AG20443 (cell line): ENCODE data around the gene RHO.
"Not testable (repeated sequence)": the region's sequence is repeated elsewhere in the genome, so short reads cannot be mapped to it uniquely, and the experiment has no call there.

Experiments used
- DNase-seq: peaks from one replicate; pipeline ENCODE4 v3.0.0; 2012; ENCODE audit warnings: low spot score, mixed read lengths

The RHO gene

GRCh38 chr3:129543156-129543790 lies 14.8 kb downstream of the RHO start, which contains the start of gene H1-8:
TSS of gene H1-8 (plus strand) at chr3:129543175. CDS start at chr3:129543219, 44 bp downstream.
- DNase-seq = no peak

- no peak for DNase-seq
These were observed 15.6 kb downstream of the RHO start for GRCh38 chr3:129543999-129544398.

GRCh38 chr3:129545951-129546350 lies 17.5 kb downstream of the RHO start:
- DNase-seq = not testable (repeated sequence)

GRCh38 chr3:129547241-129547640 lies 18.8 kb downstream of the RHO start:
- no peak for DNase-seq

GRCh38 chr3:129548104-129548965 lies 19.9 kb downstream of the RHO start:
- DNase-seq = no peak

- peak; percentile 65 for DNase-seq
These were observed 20.8 kb downstream of the RHO start for GRCh38 chr3:129549006-129549800.

- DNase-seq = no peak
These were observed 21.4 kb downstream of the RHO start for GRCh38 chr3:129549805-129550204.

- no peak for DNase-seq
These were observed 24.0 kb downstream of the RHO start for GRCh38 chr3:129552287-129553050.

GRCh38 chr3:129553171-129553570 lies 24.7 kb downstream of the RHO start:
- DNase-seq = no peak

GRCh38 chr3:129553719-129554118 lies 25.3 kb downstream of the RHO start:
- DNase-seq = no peak

GRCh38 chr3:129554356-129555152 lies 26.1 kb downstream of the RHO start:
- DNase-seq = no peak

- no peak for DNase-seq
These were observed 26.7 kb downstream of the RHO start for GRCh38 chr3:129555153-129555550.

GRCh38 chr3:129555616-129556357 lies 27.3 kb downstream of the RHO start:
- no peak for DNase-seq

GRCh38 chr3:129556358-129556695 lies 27.9 kb downstream of the RHO start:
- no peak for DNase-seq

- DNase-seq = no peak
These were observed 28.6 kb downstream of the RHO start for GRCh38 chr3:129556890-129557547.

- peak; percentile 72 for DNase-seq
These were observed 29.1 kb downstream of the RHO start for GRCh38 chr3:129557548-129557894.

- no peak for DNase-seq
These were observed 29.8 kb downstream of the RHO start for GRCh38 chr3:129558081-129558771.

- DNase-seq = peak; percentile 77
These were observed 30.5 kb downstream of the RHO start for GRCh38 chr3:129558772-129559564.
